Thyroid gland (tissue), 4 donors: ENCODE results near the gene ZBTB7C. TPM values are rescaled to one million over a fixed set of nuclear protein-coding genes. Genes with fewer than 3 reads are reported as not detected.

Experiments used
- DNase-seq, 2 donors: peaks; one replicate each; pipeline ENCODE4 v3.0.0-alpha.2; 2019
- H3K27ac ChIP-seq, 3 donors: fragments of 200-600 bp; sonication (generic); 1 replicate in 2 of 3; 2 replicates in 1 of 3; pipeline ENCODE4 v1.5.1; 2016 to 2019; ENCODE audit warnings: mild to moderate bottlenecking in 1 of 3, moderate library complexity in 1 of 3
- H3K27me3 ChIP-seq: fragments of 200-600 bp; sonication (generic); one replicate; pipeline ENCODE4 v1.5.1; 2019
- H3K36me3 ChIP-seq, 2 donors: fragments of 200-600 bp; sonication (generic); one replicate each; pipeline ENCODE4 v1.5.1; 2016 to 2019
- H3K4me1 ChIP-seq, 2 donors: fragments of 200-600 bp; sonication (generic); one replicate each; pipeline ENCODE4 v1.5.1; 2017 to 2019
- H3K4me3 ChIP-seq, 3 donors: fragments of 200-600 bp; sonication (generic); replicated peaks in 1 of 3; 1 replicate in 2 of 3; 2 replicates in 1 of 3; pipeline ENCODE4 v1.5.1; 2016; ENCODE audit warnings: mild to moderate bottlenecking in 1 of 3
- H3K9me3 ChIP-seq: fragments of 200-600 bp; sonication (generic); one replicate; pipeline ENCODE4 v1.5.1; 2017
- POLR2A ChIP-seq, 2 donors: fragments of 450-650 bp; IDR thresholded peaks; one replicate each; pipeline ENCODE4 v1.6.1; 2017; ENCODE audit warnings: antibody characterized with exemption in 2 of 2, mild to moderate bottlenecking in 2 of 2, moderate library complexity in 1 of 2
- WGBS, 2 donors: methylation state at CpG; one replicate each; pipeline ENCODE4 v1.1.5; 2017; 5-methylcytosine and 5-hydroxymethylcytosine counted together
- intact Hi-C: fragments of 100-400 bp; cut with DNase I; formaldehyde crosslinking; loops from one replicate; pipeline ENCODE4 v1.15.1; 2023
- total RNA-seq, 4 donors: library from RNA; depleted of rRNA; stranded (reverse); fragments of >200 nt; gene quantifications; one replicate each; pipeline ENCODE4 v1.2.3, GENCODE V29; 2016
- TF ChIP-seq, protein P1 (sequence below), 6 experiments: fragments of 200-600 bp in 3 of 6; fragments of 450-650 bp in 3 of 6; sonication (generic) in 3 of 6; IDR thresholded peaks; one replicate each; pipeline ENCODE4 v1.5.1; 2016 to 2019; ENCODE audit warnings: antibody characterized with exemption in 6 of 6, mild to moderate bottlenecking in 2 of 6, inconsistent platforms in 1 of 6, moderate library complexity in 1 of 6

Gene ZBTB7C
- total RNA-seq, 4 donors from 2014 or later = 41.7 to 66.7 (median 49.5) TPM

DNA sequence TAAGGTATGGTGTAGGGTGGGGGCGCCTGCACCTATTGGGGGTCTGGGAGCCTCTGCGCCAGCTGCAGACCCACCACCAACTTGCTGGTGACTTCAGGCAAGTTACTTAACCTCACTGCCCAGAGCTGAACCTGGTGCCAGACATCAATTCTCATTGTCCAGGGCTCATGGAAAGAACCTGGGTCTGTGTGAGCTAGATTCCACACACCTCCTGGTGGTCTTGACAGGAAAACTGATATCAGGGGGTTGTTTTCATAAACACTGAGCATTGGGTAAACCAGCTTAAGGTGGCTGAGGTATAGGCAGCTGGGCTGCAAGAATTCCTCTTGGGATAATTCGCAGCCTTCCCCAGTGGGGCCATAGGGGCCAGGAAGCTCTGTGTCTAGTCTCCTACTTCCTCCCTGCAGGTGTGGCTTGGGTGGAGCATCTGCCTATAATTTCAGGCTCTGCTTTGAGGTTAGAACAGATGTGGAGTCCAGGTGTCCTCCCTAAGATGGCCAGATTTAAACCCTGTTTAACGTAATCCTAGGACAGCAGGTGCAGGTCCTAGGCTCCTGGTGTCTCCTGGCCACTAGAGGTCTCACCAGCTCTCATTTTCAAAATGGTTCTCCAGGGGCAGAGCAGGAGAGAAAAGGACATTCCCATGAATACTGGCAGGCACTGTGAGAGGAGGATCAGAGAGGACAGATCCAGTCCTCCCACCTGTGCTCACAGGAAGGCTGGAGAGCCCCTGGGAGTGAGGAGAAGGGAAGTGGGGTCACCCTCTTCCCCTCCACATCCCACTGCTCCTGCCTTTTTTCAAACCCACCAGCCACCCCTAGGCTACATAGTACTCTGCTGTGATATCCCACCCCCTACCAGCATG, 378.3 kb downstream of the ZBTB7C start:
- Histone ChIP-seq H3K27ac (peak overlapping the region in 2 of 3 donors; percentile 6 to 57), H3K4me3 (no peak overlapping the region), H3K36me3 (peaks cover 0 to 6% of the 10 kb centered on the region in 2 donors), H3K27me3 (no peaks in the 10 kb centered on the region), H3K4me1 (peaks cover 39 to 63% of the 10 kb centered on the region in 2 donors), H3K9me3 (no peaks in the 10 kb centered on the region)
- TF ChIP-seq, protein P1, sequence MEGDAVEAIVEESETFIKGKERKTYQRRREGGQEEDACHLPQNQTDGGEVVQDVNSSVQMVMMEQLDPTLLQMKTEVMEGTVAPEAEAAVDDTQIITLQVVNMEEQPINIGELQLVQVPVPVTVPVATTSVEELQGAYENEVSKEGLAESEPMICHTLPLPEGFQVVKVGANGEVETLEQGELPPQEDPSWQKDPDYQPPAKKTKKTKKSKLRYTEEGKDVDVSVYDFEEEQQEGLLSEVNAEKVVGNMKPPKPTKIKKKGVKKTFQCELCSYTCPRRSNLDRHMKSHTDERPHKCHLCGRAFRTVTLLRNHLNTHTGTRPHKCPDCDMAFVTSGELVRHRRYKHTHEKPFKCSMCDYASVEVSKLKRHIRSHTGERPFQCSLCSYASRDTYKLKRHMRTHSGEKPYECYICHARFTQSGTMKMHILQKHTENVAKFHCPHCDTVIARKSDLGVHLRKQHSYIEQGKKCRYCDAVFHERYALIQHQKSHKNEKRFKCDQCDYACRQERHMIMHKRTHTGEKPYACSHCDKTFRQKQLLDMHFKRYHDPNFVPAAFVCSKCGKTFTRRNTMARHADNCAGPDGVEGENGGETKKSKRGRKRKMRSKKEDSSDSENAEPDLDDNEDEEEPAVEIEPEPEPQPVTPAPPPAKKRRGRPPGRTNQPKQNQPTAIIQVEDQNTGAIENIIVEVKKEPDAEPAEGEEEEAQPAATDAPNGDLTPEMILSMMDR (IDR thresholded peaks at IDR 0.05) = peak; percentile 49 to 85 (median 74)
- TF ChIP-seq POLR2A (IDR thresholded peaks at IDR 0.05) = no peak
- peak; percentile 70 to 71 for DNase-seq
- WGBS, 2 donors = 77 to 81% methylated on average over 4 of the region's 4 CpGs
- intact Hi-C loops = loop anchor here (10.0 kb wide), 2 partner anchors 194 to 304 kb away; no protein-coding TSS in a partner anchor

DNA sequence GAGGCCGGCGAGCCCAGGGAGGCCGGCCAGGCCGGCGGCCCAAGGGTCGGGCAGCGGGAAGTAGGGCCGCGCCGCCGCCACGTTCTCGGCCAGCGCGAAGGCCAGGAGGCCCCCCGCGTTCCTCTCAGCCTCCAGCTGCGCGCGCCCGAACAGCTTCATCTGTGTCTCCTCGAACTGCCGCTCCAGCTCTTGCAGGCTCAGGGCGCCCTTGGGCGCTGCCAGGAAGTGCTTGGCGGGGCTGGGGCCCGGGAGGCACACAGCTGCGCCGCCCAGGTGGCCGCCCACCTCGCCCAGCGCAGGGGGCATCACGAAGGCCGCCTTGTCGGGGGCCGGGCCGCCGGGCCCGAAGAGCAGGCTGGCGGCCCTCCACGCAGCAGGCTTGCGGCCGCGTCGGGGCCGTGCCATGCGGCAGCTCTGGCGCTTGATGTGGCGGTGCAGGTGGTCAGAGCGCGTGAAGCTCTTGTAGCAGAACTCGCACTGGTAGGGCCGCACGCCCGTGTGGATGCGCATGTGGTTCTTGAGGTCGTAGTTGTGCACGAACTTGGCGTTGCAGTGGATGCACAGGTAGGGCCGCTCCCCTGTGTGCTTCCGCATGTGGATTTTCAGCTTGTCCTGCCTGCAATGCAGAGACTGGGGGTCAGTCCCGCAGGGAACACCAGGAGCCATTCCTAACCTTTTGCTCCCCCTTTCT, 379.7 kb downstream of the ZBTB7C start:
- Histone ChIP-seq H3K4me1 (peaks cover 41 to 62% of the 10 kb centered on the region in 2 donors), H3K27ac (peak overlapping the region in 2 of 3 donors; percentile 89 to 94), H3K27me3 (no peaks in the 10 kb centered on the region), H3K36me3 (peaks cover 0 to 6% of the 10 kb centered on the region in 2 donors), H3K9me3 (no peaks in the 10 kb centered on the region), H3K4me3 (no peak overlapping the region)
- no peak for DNase-seq
- 95 to 96% methylated on average over 30 to 32 of the region's 62 CpGs for WGBS, 2 donors
- intact Hi-C loops = no loop called here
- TF ChIP-seq, protein P1 (IDR thresholded peaks at IDR 0.05) = no peak
- TF ChIP-seq POLR2A (IDR thresholded peaks at IDR 0.05) = no peak

DNA sequence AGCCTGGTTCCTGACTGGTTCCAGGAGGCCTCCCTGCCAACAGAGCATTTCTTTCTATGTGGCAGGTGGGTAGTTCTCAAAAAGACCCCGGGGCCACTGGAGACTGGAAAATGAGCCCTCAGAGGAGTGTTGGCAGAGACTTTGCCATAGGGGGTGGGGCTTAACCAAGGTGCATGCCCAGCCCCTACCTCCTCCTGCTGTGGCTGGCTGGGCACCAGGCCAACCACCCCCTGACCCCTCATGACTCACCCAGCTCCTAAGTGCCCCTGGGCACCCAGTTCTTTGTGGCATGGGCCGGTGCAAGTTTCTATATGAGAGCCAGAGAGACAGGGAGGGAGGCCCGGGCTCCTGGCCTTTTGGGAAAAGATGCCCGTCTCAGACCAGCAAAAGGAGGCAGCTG, 380.5 kb downstream of the ZBTB7C start:
- no peaks in the 10 kb centered on the region for H3K9me3 ChIP-seq
- WGBS, 2 donors = 46 to 71% methylated on average over 3 to 4 of the region's 4 CpGs
- intact Hi-C loops = no loop called here

DNA sequence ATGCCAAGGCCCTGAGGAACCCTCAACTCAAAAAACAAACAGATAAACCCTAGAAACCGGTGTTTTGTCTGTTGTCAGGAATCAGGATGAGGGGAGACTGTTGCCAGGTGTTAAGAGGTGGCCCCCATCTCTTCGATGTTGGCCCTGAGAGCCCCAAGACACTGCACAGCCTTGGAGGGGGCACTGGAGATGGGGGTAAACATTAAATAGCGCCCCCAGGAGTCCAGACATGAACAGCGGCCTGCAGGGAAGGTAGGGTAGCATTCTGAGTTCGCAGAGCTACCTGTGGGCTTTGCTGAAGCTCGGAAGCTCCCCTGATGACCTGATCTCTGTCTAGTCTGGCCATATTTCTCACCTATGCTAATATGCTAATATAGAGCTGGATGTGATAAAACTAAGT, 381.1 kb downstream of the ZBTB7C start:
- H3K4me1 ChIP-seq = peaks cover 40 to 68% of the 10 kb centered on the region in 2 donors
- intact Hi-C loops = no loop called here
- H3K27me3 ChIP-seq = no peaks in the 10 kb centered on the region
- WGBS, 2 donors = 63 to 80% methylated on average over 6 of the region's 6 CpGs
- DNase-seq = no peak
- H3K36me3 ChIP-seq = peaks cover 0 to 6% of the 10 kb centered on the region in 2 donors
- peak overlapping the region; percentile 84 to 94 (median 89) for H3K27ac ChIP-seq
- TF ChIP-seq, protein P1 (IDR thresholded peaks at IDR 0.05) = no peak
- TF ChIP-seq POLR2A (IDR thresholded peaks at IDR 0.05) = no peak
- no peaks in the 10 kb centered on the region for H3K9me3 ChIP-seq
- no peak overlapping the region for H3K4me3 ChIP-seq

More for the DNA sequence above, 380.5 kb downstream of the ZBTB7C start:
- Histone ChIP-seq H3K27ac (peak overlapping the region; percentile 84 to 94 (median 89)), H3K4me3 (no peak overlapping the region), H3K4me1 (peaks cover 40 to 62% of the 10 kb centered on the region in 2 donors), H3K27me3 (no peaks in the 10 kb centered on the region), H3K36me3 (peaks cover 0 to 6% of the 10 kb centered on the region in 2 donors)
- peak; percentile 59 to 72 for DNase-seq
- TF ChIP-seq, protein P1 (IDR thresholded peaks at IDR 0.05) = no peak
- TF ChIP-seq POLR2A (IDR thresholded peaks at IDR 0.05) = no peak
